Right lobe of liver (tissue), 4 donors: ENCODE measurements around the gene DICER1.

Experiments used
- POLR2A ChIP-seq: fragments of 450-650 bp; IDR thresholded peaks from one replicate; pipeline ENCODE4 v1.6.1; 2017; ENCODE audit warnings: antibody characterized with exemption, mild to moderate bottlenecking
- TF ChIP-seq, protein P1 (sequence below), 4 donors: fragments of 200-600 bp in 3 of 4; fragments of 450-650 bp in 1 of 4; IDR thresholded peaks; one replicate each; pipeline versions ENCODE4 v1.5.1 to v1.8.0; 2016 to 2022; ENCODE audit warnings: antibody characterized with exemption in 4 of 4, mild to moderate bottlenecking in 2 of 4
- donor health status: DM: no; HTN: no; CAD: no.
- donor health status: DM: no; HTN: no; CAD: no.
- donor health status: DM: no; HTN: yes; CAD: no.

DNA sequence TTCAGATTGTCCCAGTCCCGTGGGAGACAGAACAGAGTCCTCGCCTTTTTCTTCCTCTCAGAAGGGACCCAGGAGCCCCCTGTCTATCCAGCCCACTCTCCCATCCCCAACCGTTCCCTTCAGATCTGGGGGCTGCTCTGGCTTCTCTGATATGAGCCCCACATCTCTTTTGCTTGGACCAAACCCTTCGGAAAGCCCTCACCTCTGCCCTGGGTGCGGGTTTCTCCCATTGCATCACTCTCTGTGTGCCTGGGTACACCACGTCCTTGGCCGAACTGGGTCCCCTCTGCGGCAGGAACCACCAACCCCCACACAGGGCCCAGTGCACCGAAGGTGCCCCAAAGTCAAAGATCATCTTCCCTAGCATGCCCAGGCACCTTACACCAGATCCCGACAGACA, 87.8 kb downstream of the DICER1 start:
- TF ChIP-seq, protein P1, sequence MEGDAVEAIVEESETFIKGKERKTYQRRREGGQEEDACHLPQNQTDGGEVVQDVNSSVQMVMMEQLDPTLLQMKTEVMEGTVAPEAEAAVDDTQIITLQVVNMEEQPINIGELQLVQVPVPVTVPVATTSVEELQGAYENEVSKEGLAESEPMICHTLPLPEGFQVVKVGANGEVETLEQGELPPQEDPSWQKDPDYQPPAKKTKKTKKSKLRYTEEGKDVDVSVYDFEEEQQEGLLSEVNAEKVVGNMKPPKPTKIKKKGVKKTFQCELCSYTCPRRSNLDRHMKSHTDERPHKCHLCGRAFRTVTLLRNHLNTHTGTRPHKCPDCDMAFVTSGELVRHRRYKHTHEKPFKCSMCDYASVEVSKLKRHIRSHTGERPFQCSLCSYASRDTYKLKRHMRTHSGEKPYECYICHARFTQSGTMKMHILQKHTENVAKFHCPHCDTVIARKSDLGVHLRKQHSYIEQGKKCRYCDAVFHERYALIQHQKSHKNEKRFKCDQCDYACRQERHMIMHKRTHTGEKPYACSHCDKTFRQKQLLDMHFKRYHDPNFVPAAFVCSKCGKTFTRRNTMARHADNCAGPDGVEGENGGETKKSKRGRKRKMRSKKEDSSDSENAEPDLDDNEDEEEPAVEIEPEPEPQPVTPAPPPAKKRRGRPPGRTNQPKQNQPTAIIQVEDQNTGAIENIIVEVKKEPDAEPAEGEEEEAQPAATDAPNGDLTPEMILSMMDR (IDR thresholded peaks at IDR 0.05) = no peak
- TF ChIP-seq POLR2A = no peak
